HG03575 (cell line): ENCODE measurements around the gene FRMD4A.

Source experiments
- ATAC-seq: cut with Tn5 transposase; IDR thresholded peaks from one replicate; pipeline ENCODE4 v1.9.1; 2021; ENCODE audit not compliant: unreplicated experiment, insufficient number of reproducible peaks, low FRiP score; ENCODE audit errors: extremely low read depth

Gene FRMD4A

DNA sequence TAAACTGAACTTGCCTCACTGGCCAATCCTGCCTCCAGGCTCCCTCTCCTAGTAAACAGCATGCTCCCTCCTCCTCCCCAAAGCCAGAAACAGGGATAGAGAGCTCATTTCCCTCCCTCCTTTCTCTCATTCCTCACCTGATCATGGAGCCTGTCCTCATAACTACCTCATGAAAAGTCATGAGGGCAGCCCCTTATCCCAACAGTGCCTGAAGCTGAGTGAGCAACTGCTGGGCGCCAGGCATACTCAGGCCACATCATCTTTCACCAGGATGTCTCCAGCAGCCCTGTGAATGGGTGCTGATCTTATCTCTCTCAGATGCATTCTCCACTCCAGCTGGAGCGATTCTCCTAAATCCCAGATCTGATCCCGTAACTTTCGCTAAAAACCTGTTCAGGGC is 436.8 kb downstream of the FRMD4A start:
- ATAC-seq, result no peak

DNA sequence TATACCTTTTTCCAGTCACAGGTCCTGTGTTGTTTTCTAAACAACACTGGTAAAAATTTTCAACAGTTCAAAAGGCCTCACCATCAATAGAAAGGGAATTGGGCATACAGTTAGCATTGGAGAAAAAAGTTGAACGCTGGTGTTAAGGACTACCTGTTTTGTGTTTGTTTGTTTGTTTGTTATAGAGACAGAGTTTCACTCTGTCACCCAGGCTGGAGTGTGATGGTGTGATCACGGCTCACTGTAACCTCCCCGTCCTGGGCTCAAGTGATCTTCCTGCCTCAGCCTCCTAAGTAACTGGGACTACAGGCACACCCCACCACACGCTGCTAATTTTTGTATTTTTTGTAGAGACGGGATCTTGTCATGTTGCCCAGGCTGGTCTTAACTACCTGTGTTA is 437.9 kb downstream of the FRMD4A start:
- ATAC-seq, result no peak

DNA sequence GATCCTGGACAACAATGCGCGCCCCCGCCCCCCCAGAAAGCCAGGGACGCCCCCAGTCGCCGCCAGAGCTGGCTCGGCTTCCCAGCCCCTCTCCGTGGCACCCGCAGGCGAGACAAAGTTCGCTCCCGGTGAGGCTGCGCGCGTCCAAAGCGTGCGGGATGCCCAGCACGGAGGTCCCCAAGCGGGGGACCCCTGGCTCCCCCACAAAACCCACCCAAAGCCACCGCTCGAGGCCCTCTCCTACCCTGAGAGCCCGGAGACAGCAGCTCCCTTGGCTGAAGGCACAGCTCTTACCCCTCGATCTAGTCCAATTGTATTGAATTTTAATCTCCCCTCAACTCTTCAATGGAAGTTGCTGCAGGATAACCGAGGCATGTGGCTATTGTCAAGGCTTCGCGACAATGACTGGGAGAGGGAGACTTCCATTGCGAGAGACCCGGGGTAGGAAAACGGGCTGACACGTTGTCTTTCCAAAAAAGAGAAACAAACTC is 438.7 kb downstream of the FRMD4A start:
- ATAC-seq, result no peak

DNA sequence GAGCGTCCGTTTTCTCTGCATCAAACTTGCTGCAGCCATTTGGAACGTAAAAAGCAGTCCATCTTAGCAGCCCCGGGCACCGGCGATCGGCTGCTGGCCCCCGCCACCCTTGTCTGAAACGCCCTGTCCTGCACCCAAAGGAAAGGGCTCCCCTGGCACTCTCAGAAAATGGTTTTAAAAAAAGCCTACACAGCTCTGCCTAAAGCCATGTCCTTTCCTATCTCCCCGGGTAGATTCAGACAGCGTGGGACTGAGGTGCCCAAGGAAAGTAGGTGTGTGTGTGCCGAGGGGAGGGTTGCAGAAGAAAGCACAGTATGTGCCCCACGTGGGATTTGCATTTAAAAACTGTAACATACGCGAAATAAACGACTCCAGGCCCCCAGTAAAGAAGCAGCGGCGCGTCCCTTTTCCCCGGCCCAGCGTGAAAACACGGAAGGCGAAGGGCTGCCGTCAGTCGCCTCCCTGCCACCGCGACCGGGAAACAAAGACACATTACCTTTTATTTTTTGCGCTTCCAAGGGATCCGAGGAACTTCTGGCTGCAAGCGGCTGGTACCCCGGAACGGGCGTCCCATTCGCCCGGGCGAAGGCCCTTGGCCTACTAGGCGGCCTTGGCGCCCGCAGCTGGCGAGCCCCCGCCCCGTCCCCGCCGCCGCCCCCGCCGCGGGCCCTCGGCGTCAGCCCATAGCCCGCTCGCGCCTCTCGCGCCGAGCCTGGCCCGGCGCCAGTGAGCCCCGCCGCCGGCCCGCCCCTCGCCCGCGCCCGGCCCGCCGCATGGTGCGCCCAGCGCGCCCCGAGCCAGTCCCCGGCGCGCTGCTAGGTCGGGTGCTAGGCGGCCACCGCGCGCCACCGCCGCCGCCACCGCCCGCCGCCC is 439.4 kb downstream of the FRMD4A start:
- no peak for ATAC-seq

DNA sequence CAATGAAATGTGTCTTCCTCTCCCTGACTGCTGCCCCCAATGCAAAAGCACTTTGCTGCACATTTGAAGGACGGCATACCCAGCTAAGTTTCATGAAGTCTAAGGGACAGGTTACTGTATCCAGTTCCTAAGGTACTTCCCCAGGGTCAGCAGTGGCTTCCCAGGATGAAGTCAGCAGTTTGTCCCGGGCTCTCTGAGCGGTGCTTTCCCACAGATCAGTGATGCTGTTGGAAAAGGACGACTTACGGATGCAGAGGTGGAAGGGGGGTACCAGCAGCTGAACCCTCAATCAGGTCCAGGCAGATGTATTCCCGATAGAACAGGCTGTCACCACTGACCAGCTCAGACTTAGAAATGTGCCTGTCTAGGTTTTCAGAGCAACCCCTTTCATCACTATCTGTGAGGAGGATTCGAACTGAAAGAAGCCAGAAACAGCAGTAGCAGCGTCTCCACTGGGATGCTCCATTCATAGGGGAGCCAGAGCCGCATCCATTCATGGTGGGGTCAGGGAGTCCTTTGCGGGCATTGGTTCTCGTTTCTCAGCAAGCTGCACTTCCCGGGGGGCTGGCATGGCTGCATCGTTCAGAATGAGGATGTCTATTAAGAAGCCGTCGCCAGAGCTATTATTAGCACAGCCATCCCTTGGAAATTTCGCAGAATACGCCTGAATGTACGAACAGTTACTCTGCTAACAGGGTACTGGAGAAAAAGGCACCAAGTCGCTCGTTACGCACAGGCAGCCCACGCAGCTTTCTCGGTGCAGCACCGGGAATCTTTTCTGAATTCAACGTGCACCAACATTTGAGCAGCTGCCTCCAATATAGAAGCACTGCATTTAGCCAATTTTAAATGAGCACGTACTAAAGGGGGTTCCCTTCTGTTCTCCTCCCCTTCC is 440.2 kb downstream of the FRMD4A start:
- no peak for ATAC-seq

DNA sequence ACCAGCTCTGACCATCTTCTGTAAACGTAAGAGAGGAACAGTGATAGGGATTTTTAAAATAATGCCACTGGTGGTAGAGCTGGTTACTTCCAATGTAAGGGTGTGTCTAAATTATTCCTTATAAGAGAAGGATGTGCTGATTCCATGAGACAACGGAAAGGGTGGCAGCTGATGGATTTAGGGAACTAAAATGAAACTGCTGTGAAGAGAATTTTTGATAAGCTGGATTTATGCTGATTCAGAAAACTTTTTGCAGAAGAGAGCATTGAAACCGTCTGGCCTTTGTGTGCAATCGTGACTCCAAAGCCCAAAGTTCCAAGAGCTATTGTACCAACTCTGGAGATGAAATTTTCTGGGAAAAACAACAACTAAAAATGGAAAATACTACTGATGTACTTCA is 443.0 kb downstream of the FRMD4A start:
- no peak for ATAC-seq

DNA sequence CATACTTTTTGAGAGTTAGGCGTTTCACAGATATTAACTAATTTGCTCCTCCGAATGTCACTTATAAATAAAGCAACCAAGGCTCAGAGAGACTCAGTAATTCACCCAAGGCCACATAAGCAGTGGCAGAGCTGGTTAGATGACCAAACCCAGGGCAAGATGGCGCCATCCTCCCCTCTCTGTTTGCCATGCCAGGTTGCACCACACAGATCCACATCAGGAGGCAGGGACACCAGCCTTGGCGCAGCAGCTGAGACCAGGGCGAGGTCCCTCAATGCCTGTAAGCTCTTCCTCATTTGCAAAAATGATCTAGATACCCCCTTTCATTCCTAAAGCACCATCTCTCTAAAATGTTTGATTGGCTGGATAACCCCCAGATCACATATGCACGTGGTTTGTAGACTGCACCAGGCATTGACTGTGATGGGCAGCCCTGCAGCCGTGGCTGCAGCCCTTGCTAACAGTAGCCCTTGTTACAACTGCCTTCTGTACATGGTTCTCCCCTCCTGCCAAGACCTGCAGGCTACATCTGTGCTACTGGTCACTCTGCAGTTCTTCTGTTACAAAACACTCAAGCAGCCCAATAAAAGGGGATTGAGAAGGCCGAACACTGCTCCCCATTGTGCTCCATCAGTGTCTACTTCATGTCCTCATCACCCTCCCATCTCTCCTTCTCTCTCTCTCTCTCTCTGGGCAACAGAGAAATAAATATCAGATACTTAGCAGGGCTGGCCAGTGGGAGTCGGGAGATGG is 445.3 kb downstream of the FRMD4A start:
- no peak for ATAC-seq

DNA sequence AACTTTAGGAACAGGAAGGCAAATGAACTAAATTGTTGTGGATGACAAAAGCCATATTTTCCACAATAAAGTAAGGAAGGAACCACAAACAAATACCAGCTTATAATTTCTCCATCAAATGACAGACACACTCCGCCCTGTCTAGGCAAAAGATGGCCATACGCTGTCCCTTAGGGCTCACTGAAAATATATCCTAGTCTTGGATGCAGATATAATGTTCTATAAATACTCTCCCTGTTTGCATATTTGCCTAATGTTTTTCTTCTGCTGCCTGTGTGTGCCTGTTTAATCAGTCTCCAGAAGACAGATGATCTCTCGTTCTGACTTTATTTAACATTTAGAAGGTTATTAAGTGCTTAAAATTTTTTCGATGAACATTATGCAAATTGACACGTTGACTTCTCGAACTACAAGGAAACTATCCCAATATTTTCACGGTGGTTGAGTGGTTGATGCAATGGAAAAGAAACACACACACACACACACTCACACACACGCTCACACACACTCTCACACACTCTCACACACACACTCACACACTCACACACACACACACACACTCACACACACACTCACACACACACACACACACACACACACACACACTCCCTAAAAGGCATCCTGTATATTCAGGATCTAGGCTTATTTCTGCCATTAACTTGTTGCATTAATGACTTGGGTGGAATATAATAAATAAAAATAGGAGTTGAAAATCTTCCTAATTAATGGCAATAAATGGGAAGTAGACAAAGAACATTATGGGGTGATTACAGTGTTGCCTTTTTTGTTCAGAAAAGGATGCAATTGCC is 446.9 kb downstream of the FRMD4A start:
- no peak for ATAC-seq

DNA sequence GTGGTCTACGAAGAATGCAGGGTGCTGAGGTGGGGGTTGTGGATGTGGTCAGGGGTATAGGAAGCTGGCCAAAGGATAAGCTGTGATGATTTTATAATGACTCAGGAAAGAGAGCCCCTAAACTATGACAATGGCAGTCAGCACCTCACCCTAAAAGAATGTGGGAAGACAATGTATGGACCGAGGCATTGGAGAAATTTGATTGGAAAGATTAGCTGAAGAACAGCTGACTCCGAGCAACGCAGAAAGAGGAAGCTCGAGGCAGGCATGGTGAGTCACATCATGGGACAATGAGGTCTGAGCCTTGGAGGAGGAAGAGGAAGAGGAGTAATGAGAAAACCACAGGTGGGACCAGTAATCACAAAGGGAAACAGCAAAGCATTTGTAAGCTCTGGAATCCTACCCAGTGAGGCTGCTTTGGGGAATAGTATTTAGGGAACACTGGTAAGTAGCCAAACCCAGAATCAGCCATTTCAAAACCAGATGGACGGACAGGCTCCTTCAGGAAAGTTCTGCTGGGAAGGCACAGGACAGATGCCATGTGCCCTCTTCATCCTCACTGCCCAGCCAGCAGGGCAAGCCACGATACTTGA is 448.5 kb downstream of the FRMD4A start:
- no peak for ATAC-seq

DNA sequence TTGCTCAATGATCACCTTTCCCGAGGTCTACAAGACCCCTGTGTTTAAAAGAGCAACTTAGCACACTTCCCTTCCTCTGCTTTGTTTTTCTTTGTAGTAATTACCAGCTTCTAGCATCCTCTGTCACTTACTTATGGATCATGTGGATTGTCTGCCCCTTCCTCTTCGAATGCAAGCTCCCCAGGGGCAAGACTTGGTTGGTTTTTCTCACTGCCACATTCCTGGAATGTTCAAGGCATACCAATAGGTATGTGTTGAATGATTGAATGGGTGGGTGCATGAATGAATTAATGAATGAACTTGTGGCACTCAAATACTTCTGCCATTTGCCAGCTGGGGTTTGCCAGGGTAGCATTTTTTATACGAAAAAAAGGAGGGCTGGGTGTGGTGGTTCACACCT is 450.0 kb downstream of the FRMD4A start:
- ATAC-seq, result no peak

DNA sequence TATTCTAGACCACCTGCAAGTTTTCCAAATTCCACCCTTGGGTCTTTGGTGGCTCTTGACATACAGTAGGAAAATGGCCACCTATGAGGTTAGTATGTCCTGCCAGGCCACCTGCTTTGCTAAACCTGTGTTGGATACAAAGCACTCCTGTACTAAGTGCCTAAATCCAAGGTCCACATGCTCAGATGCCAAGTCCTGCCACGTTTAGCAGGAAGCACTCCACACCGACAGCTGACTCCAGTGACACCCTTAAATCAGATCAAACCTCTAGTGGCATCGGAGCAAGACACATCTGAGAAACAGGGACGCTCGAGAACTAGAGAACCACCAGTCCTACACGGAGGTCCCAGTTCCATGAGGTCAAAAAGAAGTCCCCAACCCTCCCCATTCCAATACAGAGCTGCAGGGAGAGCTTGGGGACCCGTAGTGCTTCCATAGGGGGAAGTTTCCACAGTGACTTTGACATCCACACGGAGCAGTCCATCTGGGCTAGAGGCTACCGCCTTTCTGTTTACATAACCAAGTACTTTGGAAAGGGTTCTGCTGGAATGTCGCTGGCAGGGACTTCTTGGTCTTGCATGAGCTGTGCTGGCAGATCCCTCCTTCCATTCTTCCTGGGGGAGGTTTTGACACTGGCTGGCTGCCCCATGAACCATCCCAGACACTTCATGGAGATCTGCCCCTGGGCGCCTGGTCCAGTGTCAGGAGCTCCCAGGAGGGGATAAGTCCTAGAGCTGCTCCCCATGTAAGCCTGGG is 453.4 kb downstream of the FRMD4A start:
- no peak for ATAC-seq

DNA sequence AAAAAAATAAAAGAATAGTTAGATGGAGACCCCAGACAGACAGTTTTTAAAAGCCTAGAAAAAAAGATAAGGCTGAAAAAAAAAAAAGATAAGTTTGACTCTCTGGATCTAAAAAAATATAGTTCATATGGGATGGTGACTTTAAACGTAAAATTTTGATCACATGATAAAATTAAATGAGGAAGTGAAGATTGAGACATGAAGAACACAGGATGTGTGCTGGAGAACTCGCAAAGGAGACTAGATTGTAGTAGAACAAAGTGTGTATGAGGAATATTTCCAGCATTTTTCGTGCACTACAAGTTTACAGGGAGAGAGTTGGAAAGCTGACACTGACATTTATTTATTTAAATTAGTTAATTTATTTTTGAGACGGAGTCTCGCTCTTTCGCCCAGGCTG is 457.5 kb downstream of the FRMD4A start:
- ATAC-seq, result no peak

DNA sequence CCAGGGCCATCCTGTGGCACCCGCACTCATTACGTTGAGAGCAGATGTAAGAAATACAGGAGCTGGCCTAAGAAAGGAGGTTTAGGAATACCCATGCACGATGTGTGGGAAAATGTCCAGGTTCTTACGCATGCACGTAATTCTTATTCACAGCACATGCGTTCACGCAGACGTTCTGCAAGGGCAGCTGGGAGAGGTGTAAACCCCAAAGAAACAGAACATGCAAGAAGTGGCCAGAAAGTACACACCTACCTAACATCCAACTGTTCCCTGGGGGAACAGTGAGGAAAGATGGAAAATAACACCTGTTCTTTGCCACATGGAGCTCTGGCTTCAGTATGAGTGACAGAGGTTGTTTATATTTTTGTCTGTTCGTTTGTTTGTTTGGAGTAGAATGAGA is 458.3 kb downstream of the FRMD4A start:
- no peak for ATAC-seq

DNA sequence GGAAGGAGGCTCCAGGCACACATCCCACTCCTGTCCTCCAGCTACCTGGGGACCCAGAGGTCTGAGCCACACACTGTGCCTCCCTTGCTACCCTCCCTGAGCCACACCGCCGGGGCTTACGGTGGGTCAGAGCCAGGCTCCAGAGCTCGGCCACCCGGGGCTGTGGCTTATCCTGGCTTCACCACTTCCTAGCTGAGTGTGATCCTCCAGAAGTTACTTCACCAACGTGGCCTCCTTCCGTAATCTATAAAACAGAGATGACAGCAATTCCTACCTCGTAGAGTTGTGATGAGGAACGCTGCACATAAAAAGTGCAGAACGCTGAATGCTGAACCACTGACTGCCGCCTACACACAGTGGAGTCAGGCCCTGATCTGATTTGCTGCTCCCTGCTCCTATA is 458.9 kb downstream of the FRMD4A start:
- ATAC-seq, result no peak

DNA sequence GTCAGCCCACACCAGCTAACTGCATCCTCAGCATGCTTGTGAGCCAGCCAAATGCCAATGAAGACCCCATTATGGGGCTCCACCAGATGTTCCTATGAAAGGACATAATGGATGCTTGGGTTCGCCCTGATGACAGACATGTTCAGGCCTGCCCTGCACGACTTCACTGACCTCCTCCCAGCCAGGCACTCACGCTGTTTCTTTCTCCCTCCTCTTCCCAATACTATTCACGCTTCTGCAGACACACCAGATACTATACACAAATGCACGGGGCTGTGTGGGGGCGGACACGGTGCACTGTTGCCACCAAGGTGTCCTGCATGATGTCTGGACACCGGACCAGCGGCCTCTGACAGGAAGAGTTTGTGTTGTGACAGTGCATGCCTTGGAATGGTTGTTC is 459.7 kb downstream of the FRMD4A start:
- no peak for ATAC-seq

DNA sequence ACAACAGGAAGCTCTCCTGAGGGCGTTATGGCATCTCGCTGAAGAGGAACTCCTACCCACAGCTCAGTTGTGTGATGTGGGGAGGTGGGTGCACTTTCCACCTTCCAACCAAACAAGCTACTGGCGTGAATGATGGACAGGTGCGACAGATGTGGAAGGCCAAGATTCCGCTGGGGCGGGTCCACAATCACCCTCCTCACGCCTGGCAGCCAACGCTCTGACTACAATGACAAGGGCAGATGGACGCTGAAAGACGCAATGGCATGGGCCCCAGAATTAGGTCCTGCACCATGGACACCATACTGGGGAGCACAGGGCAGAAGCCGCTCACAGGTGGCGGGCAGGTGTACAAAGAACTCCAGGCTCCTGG is 461.4 kb downstream of the FRMD4A start:
- no peak for ATAC-seq

DNA sequence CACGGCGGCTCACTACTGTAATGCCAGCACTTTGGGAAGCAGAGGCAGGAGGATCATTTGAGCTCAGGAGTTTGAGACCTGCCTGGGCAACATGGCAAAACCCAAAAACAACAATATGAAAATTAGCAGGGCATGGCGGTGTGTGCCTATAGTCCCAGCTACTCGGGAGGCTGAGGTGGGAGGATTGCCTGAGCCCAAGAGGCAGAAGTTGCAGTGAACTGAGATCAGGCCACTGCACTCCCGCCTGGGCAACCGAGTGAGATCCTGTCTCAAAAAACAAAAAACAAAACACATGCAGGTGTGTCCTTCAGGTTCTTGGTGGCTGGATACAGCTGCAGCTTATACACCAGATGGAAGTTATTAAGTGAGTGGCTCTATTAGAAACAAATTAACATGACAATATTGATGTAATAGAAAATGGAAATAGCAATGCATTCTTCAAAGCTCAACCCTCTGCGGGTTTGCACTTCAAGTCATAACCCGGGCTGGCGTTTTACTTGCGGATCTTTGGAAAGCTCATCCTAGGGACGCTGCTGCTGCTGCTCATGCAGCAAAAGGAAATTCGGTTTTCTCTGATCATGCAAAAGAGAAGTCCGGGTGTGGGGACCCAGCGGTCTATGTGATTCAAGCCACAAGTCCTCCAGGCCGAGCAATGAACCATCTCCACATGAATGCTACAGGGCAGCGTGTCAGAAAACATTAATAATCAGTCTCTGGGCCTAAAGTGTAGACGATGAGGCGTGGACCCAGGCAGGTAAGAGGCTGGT is 462.0 kb downstream of the FRMD4A start:
- no peak for ATAC-seq
